Measurements from ENCODE around the gene RGS7BP.

The RGS7BP gene

DNA sequence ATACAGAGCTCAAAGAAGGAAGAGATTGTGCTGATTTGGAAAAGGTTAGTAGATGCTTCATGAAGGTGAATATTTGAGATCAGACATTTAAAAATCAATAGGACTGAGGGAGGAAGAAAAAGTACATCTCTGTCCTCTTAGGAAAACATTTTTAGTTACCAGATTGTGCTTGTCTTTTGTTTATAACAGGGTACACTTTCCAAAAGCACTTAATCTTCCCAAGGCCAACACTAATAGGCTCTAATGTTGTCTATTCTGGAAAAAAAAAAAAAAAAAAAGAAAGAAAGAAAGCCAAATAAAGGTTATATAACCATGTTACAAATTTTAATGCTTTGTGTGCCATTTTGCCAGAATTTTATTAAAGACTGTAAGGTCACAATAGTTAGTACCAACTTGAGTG, 139.0 kb downstream of the RGS7BP start:
- TF ChIP-seq, protein P1, sequence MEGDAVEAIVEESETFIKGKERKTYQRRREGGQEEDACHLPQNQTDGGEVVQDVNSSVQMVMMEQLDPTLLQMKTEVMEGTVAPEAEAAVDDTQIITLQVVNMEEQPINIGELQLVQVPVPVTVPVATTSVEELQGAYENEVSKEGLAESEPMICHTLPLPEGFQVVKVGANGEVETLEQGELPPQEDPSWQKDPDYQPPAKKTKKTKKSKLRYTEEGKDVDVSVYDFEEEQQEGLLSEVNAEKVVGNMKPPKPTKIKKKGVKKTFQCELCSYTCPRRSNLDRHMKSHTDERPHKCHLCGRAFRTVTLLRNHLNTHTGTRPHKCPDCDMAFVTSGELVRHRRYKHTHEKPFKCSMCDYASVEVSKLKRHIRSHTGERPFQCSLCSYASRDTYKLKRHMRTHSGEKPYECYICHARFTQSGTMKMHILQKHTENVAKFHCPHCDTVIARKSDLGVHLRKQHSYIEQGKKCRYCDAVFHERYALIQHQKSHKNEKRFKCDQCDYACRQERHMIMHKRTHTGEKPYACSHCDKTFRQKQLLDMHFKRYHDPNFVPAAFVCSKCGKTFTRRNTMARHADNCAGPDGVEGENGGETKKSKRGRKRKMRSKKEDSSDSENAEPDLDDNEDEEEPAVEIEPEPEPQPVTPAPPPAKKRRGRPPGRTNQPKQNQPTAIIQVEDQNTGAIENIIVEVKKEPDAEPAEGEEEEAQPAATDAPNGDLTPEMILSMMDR (IDR thresholded peaks at IDR 0.05; ENCODE audit: insufficient read depth, low read length, missing control alignments), result no peak
- POLR2A ChIA-PET, result no interaction called here
- CTCF ChIA-PET, result interaction anchor here (2.7 to 6.0 kb wide), 2 partner anchors 8 to 10 kb away, joined by 8 to 47 read pairs; no protein-coding TSS in a partner anchor
- H3K4me3 ChIP-seq (ENCODE audit: low read depth, low read length), result no peak overlapping the region
- DNase-seq (ENCODE audit: low read depth, low spot score), result no peak

DNA sequence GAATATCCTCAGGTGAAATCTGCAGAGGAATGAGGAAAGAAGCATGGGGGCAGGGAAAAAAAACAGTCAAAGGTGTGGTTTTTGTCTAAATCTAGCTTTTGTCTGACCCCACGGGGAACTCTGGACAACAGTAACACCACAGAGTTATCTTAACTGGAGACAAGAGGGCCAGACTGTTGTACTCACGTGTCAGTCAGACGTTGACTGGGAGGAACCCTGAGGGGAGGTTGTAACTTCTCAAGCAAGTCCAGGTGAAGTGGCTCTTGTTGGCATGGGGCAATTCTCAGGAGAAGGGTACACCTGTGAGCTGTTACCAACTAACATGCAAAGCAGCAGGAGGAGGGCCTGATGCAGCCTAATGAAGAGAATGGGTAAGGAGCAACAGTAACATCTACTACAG, 140.4 kb downstream of the RGS7BP start:
- no peak for DNase-seq (ENCODE audit: low read depth, low spot score)
- TF ChIP-seq, protein P1 (IDR thresholded peaks at IDR 0.05; ENCODE audit: insufficient read depth, low read length, missing control alignments), result no peak
- ChIA-PET POLR2A (no interaction called here), CTCF (interaction anchor here (0.7 to 6.0 kb wide), 2 partner anchors 11 to 138 kb away, joined by 4 to 47 read pairs; no protein-coding TSS in a partner anchor)
- H3K4me3 ChIP-seq (ENCODE audit: low read depth, low read length), result no peak overlapping the region

DNA sequence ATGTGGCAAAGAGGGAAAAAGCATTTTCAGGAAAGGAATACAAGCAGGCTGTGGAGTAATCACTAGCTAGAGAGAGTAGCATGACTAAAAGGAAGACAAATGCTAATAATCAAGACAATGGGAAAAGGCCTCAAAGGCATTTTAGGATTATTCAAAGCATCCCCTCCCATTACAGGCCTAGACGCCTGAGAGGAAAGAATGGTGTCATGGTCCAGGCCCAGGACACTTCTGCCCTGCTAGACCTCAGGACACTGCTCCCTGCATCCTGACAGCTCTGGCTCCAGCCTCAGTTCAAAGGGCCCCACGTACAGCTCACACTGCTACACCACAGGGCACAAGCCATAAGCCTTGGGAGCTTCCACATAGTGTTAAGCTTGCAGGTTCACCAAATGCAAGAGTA, 143.7 kb downstream of the RGS7BP start:
- DNase-seq (ENCODE audit: low read depth, low spot score), result no peak
- H3K4me3 ChIP-seq (ENCODE audit: low read depth, low read length), result no peak overlapping the region
- ChIA-PET POLR2A (no interaction called here), CTCF (interaction anchor here (0.9 to 1.4 kb wide), 2 partner anchors 10 to 14 kb away, joined by 3 to 4 read pairs; no protein-coding TSS in a partner anchor)
- TF ChIP-seq, protein P1 (IDR thresholded peaks at IDR 0.05; ENCODE audit: insufficient read depth, low read length, missing control alignments), result no peak

DNA sequence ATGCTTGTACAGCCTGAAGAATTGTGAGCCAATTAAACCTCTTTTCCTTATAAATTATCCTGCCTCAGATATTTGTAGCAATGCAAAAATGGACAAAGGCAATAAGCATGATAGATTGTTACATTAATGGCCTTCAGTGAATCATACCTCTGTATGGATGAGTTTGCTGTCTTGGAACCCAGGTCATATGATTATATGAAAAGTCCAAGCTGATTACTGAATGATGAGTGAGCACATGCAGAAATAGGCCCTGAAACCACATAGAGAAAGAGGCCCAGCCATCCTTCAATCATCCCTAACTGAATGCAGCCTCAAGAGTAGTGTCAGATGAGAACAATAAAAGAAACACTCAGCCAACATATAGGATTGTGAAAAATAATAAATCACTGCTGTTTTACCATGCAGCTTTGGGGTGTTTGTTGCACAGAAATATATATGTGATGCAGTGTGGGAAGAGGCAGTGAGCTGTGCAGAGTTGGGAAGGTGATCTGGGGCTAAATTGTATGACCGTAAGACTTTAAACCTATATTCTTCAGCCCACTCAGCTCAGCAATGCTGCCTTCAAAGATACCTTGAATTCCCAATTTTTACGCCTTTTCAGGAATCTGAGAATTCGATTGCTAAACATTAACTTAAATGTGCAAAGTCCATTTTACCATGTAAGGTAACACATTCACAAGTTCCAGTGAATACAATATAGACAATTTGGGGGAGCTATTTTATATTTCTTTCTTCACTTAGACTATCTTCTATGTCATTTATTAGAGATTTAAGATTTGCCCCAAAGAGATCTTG, 148.1 kb downstream of the RGS7BP start:
- CTCF ChIA-PET, result interaction anchor here (0.8 kb wide), 1 partner anchor 130 kb away, joined by 3 read pairs; no protein-coding TSS in a partner anchor
- H3K4me3 ChIP-seq (ENCODE audit: low read depth, low read length), result no peak overlapping the region
- no peak for DNase-seq (ENCODE audit: low read depth, low spot score)
- POLR2A ChIA-PET, result no interaction called here
- TF ChIP-seq, protein P1 (IDR thresholded peaks at IDR 0.05; ENCODE audit: insufficient read depth, low read length, missing control alignments), result no peak

DNA sequence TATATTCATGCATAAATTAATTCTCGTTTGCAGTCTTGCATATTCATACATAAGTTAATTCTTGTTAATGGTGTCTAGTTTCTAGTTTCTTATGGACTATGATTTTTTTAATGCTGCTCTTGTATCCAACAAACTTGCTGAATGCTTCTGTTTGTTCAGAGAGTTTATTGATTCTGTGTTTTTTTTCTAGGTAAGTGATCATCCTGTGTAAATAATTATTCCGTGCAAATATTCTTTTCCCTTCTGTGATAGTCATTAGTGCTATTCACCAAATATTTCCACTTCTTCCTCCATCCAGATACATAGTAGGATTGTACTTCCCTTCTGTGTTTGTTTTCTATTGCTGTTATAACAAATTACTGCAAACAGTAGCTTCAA, 148.7 kb downstream of the RGS7BP start:
- TF ChIP-seq, protein P1 (IDR thresholded peaks at IDR 0.05; ENCODE audit: insufficient read depth, low read length, missing control alignments), result no peak
- no peak overlapping the region for H3K4me3 ChIP-seq (ENCODE audit: low read depth, low read length)
- DNase-seq (ENCODE audit: low read depth, low spot score), result no peak
- CTCF ChIA-PET, result no interaction called here
- POLR2A ChIA-PET, result interaction anchor here (0.7 kb wide), 1 partner anchor 43 kb away, joined by 3 read pairs; no protein-coding TSS in a partner anchor

DNA sequence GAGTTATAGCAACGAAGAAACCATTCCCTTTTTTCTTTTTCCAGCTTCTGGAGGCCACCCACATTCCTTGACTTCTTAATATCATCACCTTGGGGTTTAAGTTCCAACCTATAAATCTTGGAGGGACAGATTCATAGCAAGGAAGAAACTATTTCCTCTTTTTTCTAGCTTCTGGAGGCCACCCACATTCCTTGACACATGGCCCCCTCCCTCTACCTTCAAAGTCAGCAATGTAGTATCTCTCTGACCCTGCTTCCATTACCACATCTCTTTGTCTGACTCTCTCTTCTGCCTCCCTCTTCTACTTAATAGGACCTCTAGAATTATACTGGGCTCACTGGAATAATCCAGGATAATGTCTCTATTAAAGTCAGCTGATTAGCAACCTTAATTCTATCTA, 149.8 kb downstream of the RGS7BP start:
- POLR2A ChIA-PET, result no interaction called here
- no peak for DNase-seq (ENCODE audit: low read depth, low spot score)

More for the DNA sequence above, 149.8 kb downstream of the RGS7BP start:
- CTCF ChIA-PET, result no interaction called here
- no peak overlapping the region for H3K4me3 ChIP-seq (ENCODE audit: low read depth, low read length)
- TF ChIP-seq, protein P1 (IDR thresholded peaks at IDR 0.05; ENCODE audit: insufficient read depth, low read length, missing control alignments), result no peak

Data from AG04449 (cell line).